GM23338 (cell line): ENCODE data around the gene WNK1. TPM values are rescaled to one million over a fixed set of nuclear protein-coding genes. Genes with fewer than 3 reads are reported as not detected.

Source experiments
- ATAC-seq: fragments of 200-7000 bp; cut with Tn5 transposase; 3 replicates; pipeline ENCODE4 v1.9.1; 2020
- DNase-seq: peaks from one replicate; pipeline ENCODE4 v3.0.0-alpha.2; 2015; ENCODE audit warnings: low spot score
- H2AFZ ChIP-seq: fragments of 200-600 bp; sonication (generic); 2 replicates; pipeline ENCODE4 v1.8.0; 2016; ENCODE audit warnings: antibody characterized with exemption, mild to moderate bottlenecking, moderate library complexity
- H3F3A ChIP-seq: fragments of 200-600 bp; sonication (generic); replicated peaks from 2 replicates; pipeline ENCODE4 v1.8.0; 2017; ENCODE audit warnings: antibody characterized with exemption, mixed run types, low read depth
- H3K27ac ChIP-seq: fragments of 200-600 bp; sonication (generic); 2 replicates; pipeline ENCODE4 v1.6.1; 2016; ENCODE audit warnings: low read depth
- H3K27me3 ChIP-seq: fragments of 200-600 bp; sonication (generic); 2 replicates; pipeline ENCODE4 v1.8.0; 2016; ENCODE audit warnings: mild to moderate bottlenecking, mixed run types, moderate library complexity; ENCODE audit not compliant: insufficient read depth
- H3K36me3 ChIP-seq: fragments of 200-600 bp; sonication (generic); 2 replicates; pipeline ENCODE4 v1.8.0; 2016; ENCODE audit warnings: mild to moderate bottlenecking; ENCODE audit not compliant: insufficient read depth
- H3K4me1 ChIP-seq: fragments of 200-600 bp; sonication (generic); 2 replicates; pipeline ENCODE4 v1.8.0; 2016; ENCODE audit warnings: mild to moderate bottlenecking, moderate library complexity; ENCODE audit not compliant: insufficient read depth
- H3K4me2 ChIP-seq: fragments of 200-600 bp; sonication (generic); 2 replicates; pipeline ENCODE4 v1.7.1; 2017; ENCODE audit warnings: mixed run types
- H3K4me3 ChIP-seq: fragments of 200-600 bp; sonication (generic); 2 replicates; pipeline ENCODE4 v1.6.1; 2016; ENCODE audit warnings: mixed run types
- H3K79me2 ChIP-seq: fragments of 200-600 bp; sonication (generic); replicated peaks from 2 replicates; pipeline ENCODE4 v1.8.0; 2017; ENCODE audit warnings: mild to moderate bottlenecking; ENCODE audit not compliant: insufficient read depth
- H3K9me2 ChIP-seq: fragments of 200-600 bp; sonication (generic); 2 replicates; pipeline ENCODE4 v1.8.0; 2017; ENCODE audit not compliant: insufficient read depth
- H4K20me1 ChIP-seq: fragments of 200-600 bp; sonication (generic); replicated peaks from 2 replicates; pipeline ENCODE4 v1.8.0; 2017; ENCODE audit warnings: mild to moderate bottlenecking; ENCODE audit not compliant: insufficient read depth
- H3K27ac Mint-ChIP-seq: 2 replicates; pipeline ENCODE4 v1.8.0; 2020; ENCODE audit warnings: inconsistent platforms, mild to moderate bottlenecking, moderate library complexity, mixed read lengths
- H3K27me3 Mint-ChIP-seq: 3 replicates; pipeline ENCODE4 v1.8.0; 2022; ENCODE audit warnings: low read depth, mild to moderate bottlenecking, moderate library complexity, mixed read lengths, inconsistent platforms; ENCODE audit not compliant: insufficient read depth, poor library complexity
- H3K36me3 Mint-ChIP-seq: 3 replicates; pipeline ENCODE4 v1.8.0; 2021; ENCODE audit warnings: low read depth, mild to moderate bottlenecking, inconsistent platforms, moderate library complexity, mixed read lengths
- H3K4me1 Mint-ChIP-seq: 3 replicates; pipeline ENCODE4 v1.8.0; 2020; ENCODE audit warnings: mild to moderate bottlenecking, inconsistent platforms, mixed read lengths
- H3K4me3 Mint-ChIP-seq: 3 replicates; pipeline ENCODE4 v1.8.0; 2021; ENCODE audit warnings: moderate library complexity, mild to moderate bottlenecking, inconsistent platforms, mixed read lengths
- H3K9me3 Mint-ChIP-seq: 3 replicates; pipeline ENCODE4 v1.8.0; 2020; ENCODE audit warnings: moderate library complexity, mild to moderate bottlenecking, inconsistent platforms, mixed read lengths
- CREB1 ChIP-seq: fragments of 250-450 bp; sonication (Bioruptor Pico); IDR thresholded peaks from 2 replicates; pipeline ENCODE4 v1.5.0; 2020; ENCODE audit warnings: low read depth, mild to moderate bottlenecking, moderate library complexity
- EZH2 ChIP-seq: fragments of 200-600 bp; sonication (generic); IDR thresholded peaks from one replicate; pipeline ENCODE4 v1.8.0; 2017; ENCODE audit warnings: antibody characterized with exemption, mild to moderate bottlenecking, low read depth; ENCODE audit not compliant: unreplicated experiment
- EZH2phosphoT487 ChIP-seq: fragments of 200-600 bp; sonication (generic); IDR thresholded peaks from one replicate; pipeline ENCODE4 v1.8.1; 2018; ENCODE audit warnings: antibody characterized with exemption; ENCODE audit not compliant: unreplicated experiment
- JUNB ChIP-seq: IDR thresholded peaks from one replicate; pipeline ENCODE4 v1.6.1; 2016; ENCODE audit warnings: antibody characterized with exemption; ENCODE audit not compliant: unreplicated experiment
- NANOG ChIP-seq: IDR thresholded peaks from 2 replicates; pipeline ENCODE4 v1.6.1; 2016; ENCODE audit warnings: antibody characterized with exemption, borderline replicate concordance
- POLR2AphosphoS5 ChIP-seq: IDR thresholded peaks from 2 replicates; pipeline ENCODE4 v1.6.1; 2016; ENCODE audit warnings: antibody characterized with exemption, low read depth
- STAT1 ChIP-seq: IDR thresholded peaks from one replicate; pipeline ENCODE4 v1.6.1; 2016; ENCODE audit warnings: antibody characterized with exemption; ENCODE audit not compliant: unreplicated experiment
- ZNF114 ChIP-seq: fragments of 250-450 bp; sonication (Bioruptor Pico); IDR thresholded peaks from 2 replicates; pipeline ENCODE4 v1.5.0; 2020; ENCODE audit warnings: mild to moderate bottlenecking, moderate library complexity
- ZNF331 ChIP-seq: fragments of 250-450 bp; sonication (Bioruptor Pico); IDR thresholded peaks from 2 replicates; pipeline ENCODE4 v1.5.0; 2020; ENCODE audit warnings: low read depth, mild to moderate bottlenecking, moderate library complexity
- polyA plus RNA-seq: library from polyadenylated mRNA; unstranded; fragments of >200 nt; fragmentation: Nextera tagmentation; extraction: Ambion mirVana; gene quantifications from 2 replicates; pipeline ENCODE4 v1.2.1, GENCODE V29; 2016
- total RNA-seq: library from RNA; depleted of rRNA; stranded (reverse); fragments of >200 nt; shearing (Covaris generic); gene quantifications from 2 replicates; pipeline ENCODE4 v1.2.3, GENCODE V29; 2014
- TF ChIP-seq, protein P1 (sequence below): IDR thresholded peaks from one replicate; pipeline ENCODE4 v1.6.1; 2018; ENCODE audit warnings: antibody characterized with exemption; ENCODE audit not compliant: unreplicated experiment
- TF ChIP-seq, protein P2 (sequence below): IDR thresholded peaks from 2 replicates; pipeline ENCODE4 v1.6.1; 2016; ENCODE audit warnings: antibody characterized with exemption
- TF ChIP-seq, protein P3 (sequence below), 2 experiments: fragments of 200-600 bp in 1 of 2; sonication (generic) in 1 of 2; conservative IDR thresholded peaks; 2 replicates each; pipeline versions ENCODE4 v1.5.1 to v1.6.1; 2016 to 2017; ENCODE audit warnings: antibody characterized with exemption in 2 of 2, low read depth in 2 of 2, mild to moderate bottlenecking in 2 of 2, moderate library complexity in 1 of 2
- TF ChIP-seq, protein P4 (sequence below): fragments of 250-450 bp; sonication (Bioruptor Pico); IDR thresholded peaks from 2 replicates; pipeline ENCODE4 v1.5.0; 2020; ENCODE audit warnings: mild to moderate bottlenecking, moderate library complexity

Gene WNK1
- total and polyA plus RNA-seq, 2 experiments from 2014 or later = 86.8 to 114 TPM

DNA sequence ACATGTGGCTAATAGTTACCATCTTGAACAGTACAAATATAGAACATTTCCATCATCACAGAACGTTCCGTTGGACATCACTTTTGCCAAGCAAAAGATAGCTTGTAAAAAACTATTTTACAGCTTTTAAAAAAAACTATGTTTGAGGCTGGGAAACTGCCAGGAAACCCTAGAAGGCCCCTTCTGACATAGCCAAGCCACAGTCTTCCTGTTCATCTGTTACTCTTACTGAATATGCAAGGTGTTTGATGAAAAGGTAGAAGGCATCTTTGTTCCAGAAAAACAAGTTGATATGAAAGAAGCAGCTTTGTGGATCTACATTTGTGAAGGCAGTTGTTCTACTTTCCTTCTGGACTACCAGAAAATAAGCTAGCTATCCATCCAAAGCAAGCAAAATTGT lies 23.6 kb upstream of the WNK1 start:
- Mint-ChIP-seq H3K4me3 (no peak overlapping the region), H3K27me3 (no peaks in the 10 kb centered on the region), H3K27ac (no peak overlapping the region), H3K4me1 (peaks cover 9% of the 10 kb centered on the region), H3K9me3 (no peaks in the 10 kb centered on the region), H3K36me3 (no peaks in the 10 kb centered on the region)
- no peak overlapping the region for H3K4me3 ChIP-seq
- no peak overlapping the region for H2AFZ ChIP-seq
- H3F3A ChIP-seq = no peaks in the 10 kb centered on the region
- no peaks in the 10 kb centered on the region for H4K20me1 ChIP-seq
- peaks cover 3% of the 10 kb centered on the region; the same call in 1 of the 2 replicates for H3K9me2 ChIP-seq
- DNase-seq = no peak
- H3K36me3 ChIP-seq = no peaks in the 10 kb centered on the region
- no peak for ATAC-seq
- H3K27ac ChIP-seq = no peak overlapping the region
- H3K27me3 ChIP-seq = no peaks in the 10 kb centered on the region
- H3K79me2 ChIP-seq = no peaks in the 10 kb centered on the region
- TF ChIP-seq NANOG (no peak), POLR2AphosphoS5 (no peak), STAT1 (no peak), ZNF331 (CRISPR knock-in tag) (no peak), ZNF114 (no peak), CREB1 (CRISPR knock-in tag) (no peak), EZH2phosphoT487 (no peak), EZH2 (no peak), JUNB (no peak)
- TF ChIP-seq, protein P1, sequence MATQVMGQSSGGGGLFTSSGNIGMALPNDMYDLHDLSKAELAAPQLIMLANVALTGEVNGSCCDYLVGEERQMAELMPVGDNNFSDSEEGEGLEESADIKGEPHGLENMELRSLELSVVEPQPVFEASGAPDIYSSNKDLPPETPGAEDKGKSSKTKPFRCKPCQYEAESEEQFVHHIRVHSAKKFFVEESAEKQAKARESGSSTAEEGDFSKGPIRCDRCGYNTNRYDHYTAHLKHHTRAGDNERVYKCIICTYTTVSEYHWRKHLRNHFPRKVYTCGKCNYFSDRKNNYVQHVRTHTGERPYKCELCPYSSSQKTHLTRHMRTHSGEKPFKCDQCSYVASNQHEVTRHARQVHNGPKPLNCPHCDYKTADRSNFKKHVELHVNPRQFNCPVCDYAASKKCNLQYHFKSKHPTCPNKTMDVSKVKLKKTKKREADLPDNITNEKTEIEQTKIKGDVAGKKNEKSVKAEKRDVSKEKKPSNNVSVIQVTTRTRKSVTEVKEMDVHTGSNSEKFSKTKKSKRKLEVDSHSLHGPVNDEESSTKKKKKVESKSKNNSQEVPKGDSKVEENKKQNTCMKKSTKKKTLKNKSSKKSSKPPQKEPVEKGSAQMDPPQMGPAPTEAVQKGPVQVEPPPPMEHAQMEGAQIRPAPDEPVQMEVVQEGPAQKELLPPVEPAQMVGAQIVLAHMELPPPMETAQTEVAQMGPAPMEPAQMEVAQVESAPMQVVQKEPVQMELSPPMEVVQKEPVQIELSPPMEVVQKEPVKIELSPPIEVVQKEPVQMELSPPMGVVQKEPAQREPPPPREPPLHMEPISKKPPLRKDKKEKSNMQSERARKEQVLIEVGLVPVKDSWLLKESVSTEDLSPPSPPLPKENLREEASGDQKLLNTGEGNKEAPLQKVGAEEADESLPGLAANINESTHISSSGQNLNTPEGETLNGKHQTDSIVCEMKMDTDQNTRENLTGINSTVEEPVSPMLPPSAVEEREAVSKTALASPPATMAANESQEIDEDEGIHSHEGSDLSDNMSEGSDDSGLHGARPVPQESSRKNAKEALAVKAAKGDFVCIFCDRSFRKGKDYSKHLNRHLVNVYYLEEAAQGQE = no peak
- TF ChIP-seq, protein P2, sequence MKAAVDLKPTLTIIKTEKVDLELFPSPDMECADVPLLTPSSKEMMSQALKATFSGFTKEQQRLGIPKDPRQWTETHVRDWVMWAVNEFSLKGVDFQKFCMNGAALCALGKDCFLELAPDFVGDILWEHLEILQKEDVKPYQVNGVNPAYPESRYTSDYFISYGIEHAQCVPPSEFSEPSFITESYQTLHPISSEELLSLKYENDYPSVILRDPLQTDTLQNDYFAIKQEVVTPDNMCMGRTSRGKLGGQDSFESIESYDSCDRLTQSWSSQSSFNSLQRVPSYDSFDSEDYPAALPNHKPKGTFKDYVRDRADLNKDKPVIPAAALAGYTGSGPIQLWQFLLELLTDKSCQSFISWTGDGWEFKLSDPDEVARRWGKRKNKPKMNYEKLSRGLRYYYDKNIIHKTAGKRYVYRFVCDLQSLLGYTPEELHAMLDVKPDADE = no peak
- TF ChIP-seq, protein P3, sequence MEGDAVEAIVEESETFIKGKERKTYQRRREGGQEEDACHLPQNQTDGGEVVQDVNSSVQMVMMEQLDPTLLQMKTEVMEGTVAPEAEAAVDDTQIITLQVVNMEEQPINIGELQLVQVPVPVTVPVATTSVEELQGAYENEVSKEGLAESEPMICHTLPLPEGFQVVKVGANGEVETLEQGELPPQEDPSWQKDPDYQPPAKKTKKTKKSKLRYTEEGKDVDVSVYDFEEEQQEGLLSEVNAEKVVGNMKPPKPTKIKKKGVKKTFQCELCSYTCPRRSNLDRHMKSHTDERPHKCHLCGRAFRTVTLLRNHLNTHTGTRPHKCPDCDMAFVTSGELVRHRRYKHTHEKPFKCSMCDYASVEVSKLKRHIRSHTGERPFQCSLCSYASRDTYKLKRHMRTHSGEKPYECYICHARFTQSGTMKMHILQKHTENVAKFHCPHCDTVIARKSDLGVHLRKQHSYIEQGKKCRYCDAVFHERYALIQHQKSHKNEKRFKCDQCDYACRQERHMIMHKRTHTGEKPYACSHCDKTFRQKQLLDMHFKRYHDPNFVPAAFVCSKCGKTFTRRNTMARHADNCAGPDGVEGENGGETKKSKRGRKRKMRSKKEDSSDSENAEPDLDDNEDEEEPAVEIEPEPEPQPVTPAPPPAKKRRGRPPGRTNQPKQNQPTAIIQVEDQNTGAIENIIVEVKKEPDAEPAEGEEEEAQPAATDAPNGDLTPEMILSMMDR (conservative IDR thresholded peaks at IDR 0.05; ENCODE audit: low read depth in 2 of 2) = no peak
- TF ChIP-seq, protein P4, sequence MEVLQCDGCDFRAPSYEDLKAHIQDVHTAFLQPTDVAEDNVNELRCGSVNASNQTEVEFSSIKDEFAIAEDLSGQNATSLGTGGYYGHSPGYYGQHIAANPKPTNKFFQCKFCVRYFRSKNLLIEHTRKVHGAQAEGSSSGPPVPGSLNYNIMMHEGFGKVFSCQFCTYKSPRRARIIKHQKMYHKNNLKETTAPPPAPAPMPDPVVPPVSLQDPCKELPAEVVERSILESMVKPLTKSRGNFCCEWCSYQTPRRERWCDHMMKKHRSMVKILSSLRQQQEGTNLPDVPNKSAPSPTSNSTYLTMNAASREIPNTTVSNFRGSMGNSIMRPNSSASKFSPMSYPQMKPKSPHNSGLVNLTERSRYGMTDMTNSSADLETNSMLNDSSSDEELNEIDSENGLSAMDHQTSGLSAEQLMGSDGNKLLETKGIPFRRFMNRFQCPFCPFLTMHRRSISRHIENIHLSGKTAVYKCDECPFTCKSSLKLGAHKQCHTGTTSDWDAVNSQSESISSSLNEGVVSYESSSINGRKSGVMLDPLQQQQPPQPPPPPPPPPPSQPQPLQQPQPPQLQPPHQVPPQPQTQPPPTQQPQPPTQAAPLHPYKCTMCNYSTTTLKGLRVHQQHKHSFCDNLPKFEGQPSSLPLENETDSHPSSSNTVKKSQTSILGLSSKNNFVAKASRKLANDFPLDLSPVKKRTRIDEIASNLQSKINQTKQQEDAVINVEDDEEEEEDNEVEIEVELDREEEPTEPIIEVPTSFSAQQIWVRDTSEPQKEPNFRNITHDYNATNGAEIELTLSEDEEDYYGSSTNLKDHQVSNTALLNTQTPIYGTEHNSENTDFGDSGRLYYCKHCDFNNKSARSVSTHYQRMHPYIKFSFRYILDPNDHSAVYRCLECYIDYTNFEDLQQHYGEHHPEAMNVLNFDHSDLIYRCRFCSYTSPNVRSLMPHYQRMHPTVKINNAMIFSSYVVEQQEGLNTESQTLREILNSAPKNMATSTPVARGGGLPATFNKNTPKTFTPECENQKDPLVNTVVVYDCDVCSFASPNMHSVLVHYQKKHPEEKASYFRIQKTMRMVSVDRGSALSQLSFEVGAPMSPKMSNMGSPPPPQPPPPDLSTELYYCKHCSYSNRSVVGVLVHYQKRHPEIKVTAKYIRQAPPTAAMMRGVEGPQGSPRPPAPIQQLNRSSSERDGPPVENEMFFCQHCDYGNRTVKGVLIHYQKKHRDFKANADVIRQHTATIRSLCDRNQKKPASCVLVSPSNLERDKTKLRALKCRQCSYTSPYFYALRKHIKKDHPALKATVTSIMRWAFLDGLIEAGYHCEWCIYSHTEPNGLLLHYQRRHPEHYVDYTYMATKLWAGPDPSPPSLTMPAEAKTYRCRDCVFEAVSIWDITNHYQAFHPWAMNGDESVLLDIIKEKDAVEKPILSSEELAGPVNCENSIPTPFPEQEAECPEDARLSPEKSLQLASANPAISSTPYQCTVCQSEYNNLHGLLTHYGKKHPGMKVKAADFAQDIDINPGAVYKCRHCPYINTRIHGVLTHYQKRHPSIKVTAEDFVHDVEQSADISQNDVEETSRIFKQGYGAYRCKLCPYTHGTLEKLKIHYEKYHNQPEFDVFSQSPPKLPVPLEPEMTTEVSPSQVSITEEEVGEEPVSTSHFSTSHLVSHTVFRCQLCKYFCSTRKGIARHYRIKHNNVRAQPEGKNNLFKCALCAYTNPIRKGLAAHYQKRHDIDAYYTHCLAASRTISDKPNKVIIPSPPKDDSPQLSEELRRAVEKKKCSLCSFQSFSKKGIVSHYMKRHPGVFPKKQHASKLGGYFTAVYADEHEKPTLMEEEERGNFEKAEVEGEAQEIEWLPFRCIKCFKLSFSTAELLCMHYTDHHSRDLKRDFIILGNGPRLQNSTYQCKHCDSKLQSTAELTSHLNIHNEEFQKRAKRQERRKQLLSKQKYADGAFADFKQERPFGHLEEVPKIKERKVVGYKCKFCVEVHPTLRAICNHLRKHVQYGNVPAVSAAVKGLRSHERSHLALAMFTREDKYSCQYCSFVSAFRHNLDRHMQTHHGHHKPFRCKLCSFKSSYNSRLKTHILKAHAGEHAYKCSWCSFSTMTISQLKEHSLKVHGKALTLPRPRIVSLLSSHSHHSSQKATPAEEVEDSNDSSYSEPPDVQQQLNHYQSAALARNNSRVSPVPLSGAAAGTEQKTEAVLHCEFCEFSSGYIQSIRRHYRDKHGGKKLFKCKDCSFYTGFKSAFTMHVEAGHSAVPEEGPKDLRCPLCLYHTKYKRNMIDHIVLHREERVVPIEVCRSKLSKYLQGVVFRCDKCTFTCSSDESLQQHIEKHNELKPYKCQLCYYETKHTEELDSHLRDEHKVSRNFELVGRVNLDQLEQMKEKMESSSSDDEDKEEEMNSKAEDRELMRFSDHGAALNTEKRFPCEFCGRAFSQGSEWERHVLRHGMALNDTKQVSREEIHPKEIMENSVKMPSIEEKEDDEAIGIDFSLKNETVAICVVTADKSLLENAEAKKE = no peak
- no peaks in the 10 kb centered on the region for H3K4me1 ChIP-seq
- no peak overlapping the region for H3K4me2 ChIP-seq
